A673 (cell line): ENCODE measurements around the gene MAML2. TPM values are rescaled to one million over a fixed set of nuclear protein-coding genes. Genes with fewer than 3 reads are reported as not detected.

Source experiments
- BruUV-seq: library from RNA; stranded (reverse); fragments of 400-500 nt; replicated peaks from 2 replicates; lab custom pipeline; 2021; lab: Mats Ljungman, UMichigan
- CTCF ChIA-PET: fragments of 300-600 bp; sonication (Branson Sonifier 250); formaldehyde crosslinking; loops from one replicate; lab custom pipeline; 2022; ENCODE audit warnings: antibody characterized with exemption; lab: Charles Lee
- POLR2A ChIA-PET: fragments of 300-600 bp; sonication (Branson Sonifier 250); formaldehyde crosslinking; loops from one replicate; lab custom pipeline; 2022; ENCODE audit warnings: antibody characterized with exemption; ENCODE audit not compliant: low non-redundant PET; lab: Charles Lee
- DNase-seq: peaks from one replicate; pipeline ENCODE4 v3.0.0-alpha.2; 2015; ENCODE audit warnings: low spot score
- H3K27ac ChIP-seq: fragments of 200-600 bp; sonication (generic); 2 replicates; pipeline ENCODE4 v1.5.1; 2016; ENCODE audit warnings: mixed run types, low read depth, mild to moderate bottlenecking, mixed read lengths, antibody characterized with exemption, low read length; ENCODE audit not compliant: poor library complexity, severe bottlenecking
- H3K27me3 ChIP-seq: fragments of 200-600 bp; sonication (generic); replicated peaks from 2 replicates; pipeline ENCODE4 v1.6.1; 2017; ENCODE audit warnings: mixed run types, low read depth, mild to moderate bottlenecking, mixed read lengths, antibody characterized with exemption, low read length; ENCODE audit not compliant: insufficient read depth, poor library complexity
- H3K36me3 ChIP-seq: fragments of 200-600 bp; sonication (generic); 2 replicates; pipeline ENCODE4 v1.6.1; 2016; ENCODE audit warnings: mixed run types, mild to moderate bottlenecking, mixed read lengths, antibody characterized with exemption, low read length; ENCODE audit not compliant: insufficient read depth, poor library complexity, severe bottlenecking
- H3K4me1 ChIP-seq: fragments of 200-600 bp; sonication (generic); 2 replicates; pipeline ENCODE4 v1.6.1; 2017; ENCODE audit warnings: mixed run types, mild to moderate bottlenecking, mixed read lengths, antibody characterized with exemption, low read length; ENCODE audit not compliant: insufficient read depth, poor library complexity, severe bottlenecking
- H3K4me3 ChIP-seq: fragments of 200-600 bp; sonication (generic); 2 replicates; pipeline ENCODE4 v1.5.1; 2016; ENCODE audit warnings: low read depth, mixed run types, mild to moderate bottlenecking, mixed read lengths, low read length; ENCODE audit not compliant: poor library complexity, severe bottlenecking
- H3K9me3 ChIP-seq: fragments of 200-600 bp; sonication (generic); 2 replicates; pipeline ENCODE4 v1.6.1; 2016; ENCODE audit warnings: mixed run types, low read depth, mild to moderate bottlenecking, mixed read lengths, antibody characterized with exemption, low read length; ENCODE audit not compliant: poor library complexity, severe bottlenecking
- CTCF ChIP-seq: fragments of 300-800, 200-600 bp; sonication (generic); conservative IDR thresholded peaks from 2 replicates; pipeline ENCODE4 v1.5.1; 2017; ENCODE audit warnings: low read depth, mild to moderate bottlenecking, antibody characterized with exemption, low read length, moderate library complexity, mixed read lengths
- EZH2 ChIP-seq: fragments of 200-600 bp; sonication (generic); IDR thresholded peaks from 2 replicates; pipeline ENCODE4 v1.6.1; 2017; ENCODE audit warnings: borderline replicate concordance, low read depth, mild to moderate bottlenecking, mixed read lengths, antibody characterized with exemption, low read length; ENCODE audit not compliant: poor library complexity, severe bottlenecking
- intact Hi-C: fragments of 100-400 bp; cut with micrococcal nuclease; formaldehyde crosslinking; loops from one replicate; pipeline ENCODE4 v1.10.0; 2022; ENCODE audit not compliant: unreplicated experiment
- total RNA-seq: library from RNA; stranded (reverse); gene quantifications from 2 replicates; pipeline ENCODE4 v1.2.3, GENCODE V29; 2021

MAML2 gene
- total RNA-seq, 1 experiment from 2014 or later: 6.4 TPM

DNA sequence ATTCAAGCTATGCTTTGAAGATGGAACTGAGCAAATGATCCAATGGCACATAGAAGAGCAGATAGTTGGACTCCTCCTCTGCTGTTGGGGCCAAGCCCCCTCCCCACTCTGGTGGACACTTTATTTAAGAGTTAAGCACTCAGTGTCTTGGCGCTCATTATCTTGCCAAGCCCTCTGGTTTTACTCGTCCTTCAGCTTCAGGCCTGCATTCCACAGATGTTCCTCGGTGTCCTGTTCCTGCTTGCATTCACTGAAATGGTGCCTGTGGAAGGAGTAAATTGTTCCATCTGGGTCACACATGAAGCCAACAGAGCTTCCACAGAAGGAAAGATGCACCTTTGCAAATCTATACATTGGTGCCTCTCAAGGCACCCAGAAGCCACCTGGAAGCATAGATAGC lies 26.1 kb downstream of the MAML2 start:
- Histone ChIP-seq H3K9me3 (no peaks in the 10 kb centered on the region), H3K27me3 (no peaks in the 10 kb centered on the region), H3K4me1 (peaks cover 9% of the 10 kb centered on the region), H3K4me3 (no peak overlapping the region), H3K36me3 (no peaks in the 10 kb centered on the region), H3K27ac (no peak overlapping the region)
- BruUV-seq: no TSS peak
- CTCF ChIA-PET: no interaction called here
- POLR2A ChIA-PET: no interaction called here
- TF ChIP-seq CTCF (no peak), EZH2 (no peak)
- DNase-seq: no peak
- intact Hi-C loops: no loop called here

DNA sequence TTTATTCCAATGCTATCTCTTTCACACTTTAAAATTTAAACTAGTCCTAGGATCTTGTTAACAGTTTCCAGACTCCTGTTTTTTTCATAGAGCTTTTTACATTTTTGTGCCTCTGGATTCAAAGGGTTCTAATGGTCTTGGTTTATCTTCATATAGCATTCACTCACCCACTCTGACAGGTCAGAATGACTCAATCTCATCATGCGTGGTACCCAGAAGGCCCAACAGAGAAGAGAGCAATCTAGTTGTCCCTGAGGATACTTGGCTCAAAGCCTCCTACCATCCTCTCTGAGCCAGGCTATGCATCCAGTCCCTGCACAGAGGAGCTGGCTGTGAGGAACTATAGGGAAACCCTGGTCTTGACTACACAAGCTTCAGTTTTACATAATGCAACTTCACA lies 27.5 kb downstream of the MAML2 start:
- H3K36me3 ChIP-seq: no peaks in the 10 kb centered on the region
- H3K27me3 ChIP-seq: no peaks in the 10 kb centered on the region
- H3K27ac ChIP-seq: no peak overlapping the region
- no peak overlapping the region for H3K4me3 ChIP-seq
- no TSS peak for BruUV-seq
- intact Hi-C loops: no loop called here
- ChIA-PET CTCF (no interaction called here), POLR2A (no interaction called here)
- TF ChIP-seq EZH2 (no peak), CTCF (no peak)
- no peak for DNase-seq
- H3K4me1 ChIP-seq: peaks cover 19% of the 10 kb centered on the region
- no peaks in the 10 kb centered on the region for H3K9me3 ChIP-seq

- ChIA-PET CTCF (no interaction called here), POLR2A (no interaction called here)
- H3K36me3 ChIP-seq: no peaks in the 10 kb centered on the region
- no peaks in the 10 kb centered on the region for H3K9me3 ChIP-seq
- intact Hi-C loops: no loop called here
- BruUV-seq: no TSS peak
- no peak overlapping the region for H3K4me3 ChIP-seq
- DNase-seq: no peak
- TF ChIP-seq CTCF (no peak), EZH2 (no peak)
- no peaks in the 10 kb centered on the region for H3K27me3 ChIP-seq
- no peak overlapping the region for H3K27ac ChIP-seq
- H3K4me1 ChIP-seq: peaks cover 22% of the 10 kb centered on the region
Measured at GRCh38 chr11:96314326-96315020, 28.5 kb downstream of the MAML2 start.
